GM13976 (cell line): ENCODE measurements around the gene PADI4.

Experiments
- DNase-seq: peaks from one replicate; pipeline ENCODE4 v3.0.0; 2012; ENCODE audit warnings: low spot score
- in situ Hi-C: fragments of 300-500 bp; cut with MboI; formaldehyde crosslinking; loops from one replicate; pipeline ENCODE4 v1.12.0; 2022; ENCODE audit warnings: low sequenced_read_pairs, mixed read lengths, inconsistent platforms; ENCODE audit not compliant: unreplicated experiment
- TF ChIP-seq, protein P1 (sequence below): IDR thresholded peaks from 2 replicates; pipeline ENCODE4 v1.5.1; 2012; ENCODE audit warnings: borderline replicate concordance, mild to moderate bottlenecking; ENCODE audit not compliant: insufficient read depth; ENCODE audit errors: extremely low read depth, missing control alignments, control extremely low read depth

PADI4 gene

GRCh38 chr1:17361687-17362086, 53.7 kb downstream of the PADI4 start:
- in situ Hi-C loops: no loop called here
- TF ChIP-seq, protein P1, sequence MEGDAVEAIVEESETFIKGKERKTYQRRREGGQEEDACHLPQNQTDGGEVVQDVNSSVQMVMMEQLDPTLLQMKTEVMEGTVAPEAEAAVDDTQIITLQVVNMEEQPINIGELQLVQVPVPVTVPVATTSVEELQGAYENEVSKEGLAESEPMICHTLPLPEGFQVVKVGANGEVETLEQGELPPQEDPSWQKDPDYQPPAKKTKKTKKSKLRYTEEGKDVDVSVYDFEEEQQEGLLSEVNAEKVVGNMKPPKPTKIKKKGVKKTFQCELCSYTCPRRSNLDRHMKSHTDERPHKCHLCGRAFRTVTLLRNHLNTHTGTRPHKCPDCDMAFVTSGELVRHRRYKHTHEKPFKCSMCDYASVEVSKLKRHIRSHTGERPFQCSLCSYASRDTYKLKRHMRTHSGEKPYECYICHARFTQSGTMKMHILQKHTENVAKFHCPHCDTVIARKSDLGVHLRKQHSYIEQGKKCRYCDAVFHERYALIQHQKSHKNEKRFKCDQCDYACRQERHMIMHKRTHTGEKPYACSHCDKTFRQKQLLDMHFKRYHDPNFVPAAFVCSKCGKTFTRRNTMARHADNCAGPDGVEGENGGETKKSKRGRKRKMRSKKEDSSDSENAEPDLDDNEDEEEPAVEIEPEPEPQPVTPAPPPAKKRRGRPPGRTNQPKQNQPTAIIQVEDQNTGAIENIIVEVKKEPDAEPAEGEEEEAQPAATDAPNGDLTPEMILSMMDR: no peak

DNA sequence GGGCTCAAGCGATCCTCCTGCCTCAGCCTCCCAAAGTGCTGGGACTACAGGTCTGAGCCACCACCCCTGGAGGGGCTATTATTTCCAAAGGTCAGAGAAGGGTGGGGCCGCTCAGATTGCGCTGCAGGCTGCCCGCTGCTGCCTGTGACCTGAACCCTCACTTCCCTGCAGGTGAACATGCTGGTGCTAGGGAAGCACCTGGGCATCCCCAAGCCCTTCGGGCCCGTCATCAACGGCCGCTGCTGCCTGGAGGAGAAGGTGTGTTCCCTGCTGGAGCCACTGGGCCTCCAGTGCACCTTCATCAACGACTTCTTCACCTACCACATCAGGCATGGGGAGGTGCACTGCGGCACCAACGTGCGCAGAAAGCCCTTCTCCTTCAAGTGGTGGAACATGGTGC, 55.4 kb downstream of the PADI4 start:
- TF ChIP-seq, protein P1: no peak
- in situ Hi-C loops: no loop called here
- DNase-seq: no peak

More at GRCh38 chr1:17361687-17362086, 53.7 kb downstream of the PADI4 start:
- no peak for DNase-seq

DNA sequence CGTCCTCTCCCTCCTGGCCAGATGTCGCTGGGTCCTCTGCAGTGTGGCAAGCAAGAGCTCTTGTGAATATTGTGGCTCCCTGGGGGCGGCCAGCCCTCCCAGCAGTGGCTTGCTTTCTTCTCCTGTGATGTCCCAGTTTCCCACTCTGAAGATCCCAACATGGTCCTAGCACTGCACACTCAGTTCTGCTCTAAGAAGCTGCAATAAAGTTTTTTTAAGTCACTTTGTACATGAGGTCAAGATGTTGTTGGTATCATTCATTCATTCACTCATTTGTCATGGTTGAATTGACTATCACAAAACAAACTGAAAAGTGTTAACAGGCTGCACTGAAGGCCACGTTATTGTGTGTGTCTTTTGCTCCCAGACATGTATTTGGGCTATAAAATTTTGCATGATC, 55.8 kb downstream of the PADI4 start:
- in situ Hi-C loops: no loop called here
- no peak for DNase-seq
- TF ChIP-seq, protein P1: no peak

GRCh38 chr1:17365293-17365692, 57.3 kb downstream of the PADI4 start:
- TF ChIP-seq, protein P1: no peak
- no peak for DNase-seq
- in situ Hi-C loops: no loop called here

DNA sequence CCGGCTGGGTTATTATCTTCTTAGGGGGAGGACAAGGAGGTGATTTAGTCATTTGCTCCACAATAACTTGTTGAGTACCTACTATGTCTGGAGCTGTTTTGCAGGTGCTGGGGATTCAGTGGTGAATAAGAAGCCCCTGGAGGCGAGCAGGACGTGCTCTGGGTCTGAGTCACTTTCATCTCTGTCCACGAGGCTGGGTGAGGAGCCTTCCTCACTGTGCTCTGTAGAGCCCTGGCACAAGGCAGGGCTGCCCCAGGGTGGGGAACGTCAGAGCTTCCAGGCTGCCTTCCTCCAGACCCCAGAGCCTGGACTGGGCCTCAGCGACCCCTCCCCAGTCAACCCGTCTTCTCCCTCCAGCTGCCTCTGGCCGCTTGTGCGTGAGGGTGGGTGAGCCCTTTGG, 61.5 kb downstream of the PADI4 start:
- TF ChIP-seq, protein P1: no peak
- no peak for DNase-seq
- in situ Hi-C loops: no loop called here

GRCh38 chr1:17370618-17371017, 62.6 kb downstream of the PADI4 start:
- TF ChIP-seq, protein P1: no peak
- in situ Hi-C loops: no loop called here
- DNase-seq: no peak

DNA sequence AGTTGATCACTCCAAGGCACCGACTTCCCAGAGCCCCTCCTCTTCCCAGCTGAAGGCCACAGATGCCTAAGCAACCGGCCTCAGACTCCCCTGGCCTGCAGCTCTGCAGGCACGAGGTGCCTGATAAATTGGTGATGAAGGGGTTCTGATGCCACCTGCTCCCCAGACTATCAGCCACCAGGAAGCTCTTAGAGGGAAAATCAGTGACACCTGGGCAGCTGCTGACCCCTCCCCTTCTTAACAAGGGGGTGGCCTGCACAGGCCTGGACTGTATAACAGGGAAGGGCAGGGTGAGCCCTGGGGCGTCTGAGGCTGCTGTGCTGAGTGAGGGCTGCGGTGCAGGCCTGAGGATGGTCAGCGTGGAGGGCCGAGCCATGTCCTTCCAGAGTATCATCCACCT, 63.9 kb downstream of the PADI4 start, which contains the start of gene PADI6:
Gene PADI6 (plus strand): TSS at position 301 of the 400 bp plus-strand sequence. CDS start 50 bp downstream, at position 351.
- DNase-seq: no peak
- in situ Hi-C loops: no loop called here
- TF ChIP-seq, protein P1: no peak
